GM12872 (cell line): ENCODE measurements around the gene KCNQ2.

ENCODE experiments used
- CTCF ChIP-seq: IDR thresholded peaks from 3 replicates; pipeline ENCODE4 v1.5.1; 2011; ENCODE audit warnings: low read depth, mild to moderate bottlenecking, low read length, moderate library complexity; ENCODE audit not compliant: insufficient read depth

Gene KCNQ2

GRCh38 chr20:63434599-63435378, 37.7 kb downstream of the KCNQ2 start:
- peak; percentile 93 for TF ChIP-seq CTCF

- no peak for TF ChIP-seq CTCF
These were observed 38.5 kb downstream of the KCNQ2 start for GRCh38 chr20:63433756-63434531.

GRCh38 chr20:63433351-63433750, 39.1 kb downstream of the KCNQ2 start:
- no peak for TF ChIP-seq CTCF

- no peak for TF ChIP-seq CTCF
These were observed 39.7 kb downstream of the KCNQ2 start for GRCh38 chr20:63432577-63433325.

- TF ChIP-seq CTCF: no peak
These were observed 40.5 kb downstream of the KCNQ2 start for GRCh38 chr20:63431944-63432343.

GRCh38 chr20:63430891-63431290, 41.6 kb downstream of the KCNQ2 start:
- TF ChIP-seq CTCF: no peak

GRCh38 chr20:63429992-63430391, 42.5 kb downstream of the KCNQ2 start:
- no peak for TF ChIP-seq CTCF
